Testis (tissue), 3 donors: ENCODE results near the gene PM20D1. TPM values are rescaled to one million over a fixed set of nuclear protein-coding genes. Genes with fewer than 3 reads are reported as not detected.

Experiments used
- DNase-seq: peaks from one replicate; pipeline ENCODE4 v3.0.0-alpha.2; 2019
- H3K27ac ChIP-seq, 2 donors: fragments of 200-600 bp; sonication (generic); one replicate each; pipeline ENCODE4 v1.5.1; 2019
- H3K27me3 ChIP-seq: fragments of 200-600 bp; sonication (generic); one replicate; pipeline ENCODE4 v1.5.1; 2019
- H3K36me3 ChIP-seq: fragments of 200-600 bp; sonication (generic); one replicate; pipeline ENCODE4 v1.5.1; 2017; ENCODE audit warnings: low read depth; ENCODE audit errors: missing control alignments
- H3K4me1 ChIP-seq: fragments of 200-600 bp; sonication (generic); one replicate; pipeline ENCODE4 v1.5.1; 2019
- H3K4me3 ChIP-seq, 2 donors: fragments of 200-600 bp; sonication (generic); one replicate each; pipeline ENCODE4 v1.5.1; 2017 to 2019
- H3K9me3 ChIP-seq: fragments of 200-600 bp; sonication (generic); one replicate; pipeline ENCODE4 v1.5.1; 2017
- POLR2A ChIP-seq: fragments of 450-650 bp; IDR thresholded peaks from one replicate; pipeline ENCODE4 v1.6.1; 2017; ENCODE audit warnings: antibody characterized with exemption, mild to moderate bottlenecking, moderate library complexity
- WGBS, 2 donors: methylation state at CpG; one replicate each; pipeline ENCODE4 v1.1.5; 2018; 5-methylcytosine and 5-hydroxymethylcytosine counted together
- intact Hi-C: fragments of 100-400 bp; cut with DNase I; formaldehyde crosslinking; loops from one replicate; pipeline ENCODE4 v1.15.1; 2023; ENCODE audit warnings: low total_unique reads
- polyA plus RNA-seq: library from polyadenylated mRNA; stranded (reverse); fragments of 350-450 nt; fragmentation: Illumina TruSeq; extraction: RNeasy Lipid Tissue Mini Kit (QIAGEN cat#74804); gene quantifications from one replicate; pipeline ENCODE4 v1.2.3, GENCODE V29; 2014; ENCODE audit warnings: low read depth, low replicate concordance; ENCODE audit not compliant: insufficient read depth
- total RNA-seq, 2 donors: library from RNA; depleted of rRNA; stranded (reverse); fragments of >200 nt; gene quantifications; one replicate each; pipeline ENCODE4 v1.2.3, GENCODE V29; 2016
- TF ChIP-seq, protein P1 (sequence below), 3 experiments: fragments of 450-650 bp in 2 of 3; fragments of 200-600 bp in 1 of 3; sonication (generic) in 1 of 3; IDR thresholded peaks; one replicate each; pipeline ENCODE4 v1.5.1; 2016 to 2019; ENCODE audit warnings: antibody characterized with exemption in 3 of 3, mild to moderate bottlenecking in 2 of 3, moderate library complexity in 1 of 3

Gene PM20D1
- total and polyA plus RNA-seq, 3 donors from 2014 or later = 0.71 to 1.7 (median 0.81) TPM

DNA sequence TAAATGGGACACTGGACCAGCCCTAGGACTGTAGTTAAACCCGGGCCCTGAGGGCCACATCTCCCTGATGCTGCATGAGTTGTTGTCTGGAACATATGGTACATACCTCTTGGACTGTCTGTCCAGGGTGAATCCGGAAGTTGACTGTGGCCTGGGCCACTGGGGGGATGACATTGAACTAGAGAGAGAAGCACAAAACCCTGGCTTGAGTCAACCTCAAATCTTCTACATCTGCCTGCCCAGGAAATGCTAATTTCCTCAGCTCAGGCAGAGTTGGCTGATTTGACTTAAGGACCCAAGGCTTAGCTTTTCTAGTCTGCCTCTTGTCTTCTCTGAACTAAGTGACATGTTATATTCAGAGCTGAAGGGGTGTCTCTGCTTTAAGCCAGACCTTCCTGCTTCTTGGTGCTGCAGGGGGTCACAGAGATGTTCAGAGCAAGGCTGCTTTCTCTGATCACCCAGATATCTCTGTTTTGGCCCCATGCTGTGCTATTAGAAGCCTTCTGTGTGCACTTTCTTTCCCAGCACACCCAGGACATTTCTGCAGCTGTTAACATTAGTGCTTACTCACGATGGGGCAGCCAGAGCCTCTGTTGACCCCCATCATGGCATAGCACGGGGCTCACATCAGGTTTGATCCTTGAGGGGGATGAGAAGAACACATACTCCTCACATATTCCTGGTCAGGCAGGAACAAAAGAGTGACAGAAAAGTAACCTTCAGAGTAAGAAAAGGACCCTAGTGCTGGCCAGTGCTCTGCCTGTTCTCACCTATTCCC is 9.6 kb downstream of the PM20D1 start:
- H3K27ac ChIP-seq = no peak overlapping the region
- intact Hi-C loops = no loop called here
- 67 to 83% methylated on average over 3 to 4 of the region's 4 CpGs for WGBS, 2 donors
- no peak for TF ChIP-seq POLR2A
- TF ChIP-seq, protein P1, sequence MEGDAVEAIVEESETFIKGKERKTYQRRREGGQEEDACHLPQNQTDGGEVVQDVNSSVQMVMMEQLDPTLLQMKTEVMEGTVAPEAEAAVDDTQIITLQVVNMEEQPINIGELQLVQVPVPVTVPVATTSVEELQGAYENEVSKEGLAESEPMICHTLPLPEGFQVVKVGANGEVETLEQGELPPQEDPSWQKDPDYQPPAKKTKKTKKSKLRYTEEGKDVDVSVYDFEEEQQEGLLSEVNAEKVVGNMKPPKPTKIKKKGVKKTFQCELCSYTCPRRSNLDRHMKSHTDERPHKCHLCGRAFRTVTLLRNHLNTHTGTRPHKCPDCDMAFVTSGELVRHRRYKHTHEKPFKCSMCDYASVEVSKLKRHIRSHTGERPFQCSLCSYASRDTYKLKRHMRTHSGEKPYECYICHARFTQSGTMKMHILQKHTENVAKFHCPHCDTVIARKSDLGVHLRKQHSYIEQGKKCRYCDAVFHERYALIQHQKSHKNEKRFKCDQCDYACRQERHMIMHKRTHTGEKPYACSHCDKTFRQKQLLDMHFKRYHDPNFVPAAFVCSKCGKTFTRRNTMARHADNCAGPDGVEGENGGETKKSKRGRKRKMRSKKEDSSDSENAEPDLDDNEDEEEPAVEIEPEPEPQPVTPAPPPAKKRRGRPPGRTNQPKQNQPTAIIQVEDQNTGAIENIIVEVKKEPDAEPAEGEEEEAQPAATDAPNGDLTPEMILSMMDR (IDR thresholded peaks at IDR 0.05) = no peak
- H3K9me3 ChIP-seq = no peaks in the 10 kb centered on the region
- H3K36me3 ChIP-seq = no peaks in the 10 kb centered on the region
- H3K4me1 ChIP-seq = peaks cover 24% of the 10 kb centered on the region
- H3K4me3 ChIP-seq = no peak overlapping the region
- DNase-seq = no peak
- no peaks in the 10 kb centered on the region for H3K27me3 ChIP-seq

DNA sequence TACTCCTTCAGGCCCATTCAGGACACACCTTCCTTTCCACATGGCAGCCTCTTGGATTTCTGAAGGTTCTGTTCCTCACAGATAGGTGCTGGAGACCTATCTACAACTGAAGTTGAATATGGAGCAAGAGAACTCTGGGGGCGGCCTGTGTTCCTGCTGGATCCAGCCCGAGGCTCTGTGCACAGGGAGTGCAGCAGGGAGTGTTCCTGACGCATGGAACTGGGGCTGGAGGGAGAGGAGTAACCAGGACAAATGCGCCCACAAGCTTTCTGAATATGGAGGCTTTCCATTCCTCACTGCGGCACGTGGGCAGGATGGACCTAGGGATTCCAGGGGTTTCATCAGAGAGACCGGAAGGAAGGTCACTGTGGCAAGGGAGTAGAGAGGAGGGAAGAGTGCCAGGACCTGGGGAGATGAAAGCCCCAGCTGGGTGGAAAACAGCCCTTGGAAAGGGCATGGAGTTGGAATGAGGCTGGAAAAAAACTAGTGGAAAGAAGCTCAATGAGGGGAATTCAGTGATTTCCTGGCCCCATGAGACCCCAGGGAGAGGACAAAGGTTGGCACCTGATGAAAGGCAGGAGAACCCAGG is 12.5 kb downstream of the PM20D1 start:
- TF ChIP-seq, protein P1 (IDR thresholded peaks at IDR 0.05) = no peak
- no peak for TF ChIP-seq POLR2A
- intact Hi-C loops = no loop called here
- Histone ChIP-seq H3K27me3 (no peaks in the 10 kb centered on the region), H3K9me3 (no peaks in the 10 kb centered on the region), H3K4me3 (no peak overlapping the region), H3K36me3 (no peaks in the 10 kb centered on the region), H3K4me1 (peaks cover 19% of the 10 kb centered on the region), H3K27ac (no peak overlapping the region)
- 66 to 74% methylated on average over 7 of the region's 7 CpGs for WGBS, 2 donors
- peak; percentile 34 for DNase-seq

DNA sequence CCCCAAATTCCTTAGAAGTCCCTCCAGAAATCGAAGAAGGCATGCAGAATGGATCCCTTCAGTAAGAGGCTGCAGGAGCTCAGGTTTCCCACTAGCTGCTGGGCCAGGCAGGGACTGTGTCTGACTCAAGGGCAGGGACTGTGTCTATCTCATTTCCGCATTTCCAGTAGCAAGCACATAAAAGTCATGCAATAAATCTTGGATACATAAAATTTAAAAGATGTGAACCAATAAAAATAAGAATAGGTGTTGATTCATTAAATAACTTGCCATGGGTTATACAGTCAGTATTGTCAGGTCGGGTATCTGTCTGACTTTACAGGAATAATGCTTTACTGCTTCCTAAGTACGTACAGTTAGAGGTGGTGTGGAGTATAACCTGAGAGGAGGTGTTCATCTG is 15.2 kb downstream of the PM20D1 start:
- Histone ChIP-seq H3K36me3 (no peaks in the 10 kb centered on the region), H3K9me3 (no peaks in the 10 kb centered on the region), H3K4me1 (peaks cover 5% of the 10 kb centered on the region), H3K27me3 (no peaks in the 10 kb centered on the region), H3K27ac (no peak overlapping the region), H3K4me3 (no peak overlapping the region)
- DNase-seq = no peak
- TF ChIP-seq POLR2A = no peak
- TF ChIP-seq, protein P1 (IDR thresholded peaks at IDR 0.05) = no peak
- intact Hi-C loops = no loop called here
- WGBS, 2 donors = 78 to 85% methylated on average over 4 of the region's 4 CpGs

DNA sequence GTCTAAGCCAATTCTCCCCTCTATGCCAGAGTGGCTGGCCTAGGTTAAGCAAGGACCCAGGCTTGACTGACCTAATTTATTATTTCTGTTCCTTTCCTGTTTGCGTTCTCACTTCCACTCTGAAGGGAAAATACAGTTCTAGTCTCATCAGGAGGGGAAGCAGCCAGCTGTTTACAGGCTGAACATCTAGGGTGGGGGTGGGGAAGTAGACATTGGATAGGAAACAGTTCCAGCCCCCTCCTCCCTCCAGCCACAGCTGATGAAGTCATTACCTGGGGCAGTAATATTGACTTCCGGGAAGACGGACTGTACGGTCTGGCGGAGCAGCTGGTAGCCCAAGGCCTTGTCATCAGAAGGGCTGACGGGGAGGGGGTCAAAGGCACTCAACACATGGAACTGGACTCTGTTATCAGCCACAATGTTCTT is 17.6 kb downstream of the PM20D1 start:
- WGBS, 2 donors = 92 to 95% methylated on average over 6 of the region's 6 CpGs
- H3K4me1 ChIP-seq = peaks cover 14% of the 10 kb centered on the region
- H3K27ac ChIP-seq = no peak overlapping the region
- intact Hi-C loops = no loop called here
- H3K9me3 ChIP-seq = no peaks in the 10 kb centered on the region
- no peaks in the 10 kb centered on the region for H3K27me3 ChIP-seq
- H3K4me3 ChIP-seq = no peak overlapping the region
- no peak for TF ChIP-seq POLR2A
- TF ChIP-seq, protein P1 (IDR thresholded peaks at IDR 0.05) = no peak
- no peak for DNase-seq
- no peaks in the 10 kb centered on the region for H3K36me3 ChIP-seq
